NCI-H226 (cell line): ENCODE measurements around the gene NLRC5.
"Not testable (repeated sequence)": the region's sequence is repeated elsewhere in the genome, so short reads cannot be mapped to it uniquely, and the experiment has no call there.

Experiments
- DNase-seq: peaks from one replicate; pipeline ENCODE4 v3.0.0-alpha.2; 2015

The NLRC5 gene

GRCh38 chr16:57053206-57053605 lies 63.8 kb downstream of the NLRC5 start:
- DNase-seq = no peak

GRCh38 chr16:57054338-57054737 lies 65.0 kb downstream of the NLRC5 start:
- no peak for DNase-seq

GRCh38 chr16:57054771-57055170 lies 65.4 kb downstream of the NLRC5 start:
- no peak for DNase-seq

- no peak for DNase-seq
Observed at GRCh38 chr16:57055671-57056070, 66.3 kb downstream of the NLRC5 start.

- no peak for DNase-seq
Observed at GRCh38 chr16:57058291-57058861, 69.0 kb downstream of the NLRC5 start.

GRCh38 chr16:57060323-57061083 lies 71.1 kb downstream of the NLRC5 start:
- peak; percentile 65 for DNase-seq

GRCh38 chr16:57061084-57061905 lies 71.9 kb downstream of the NLRC5 start:
- DNase-seq = peak; percentile 89

GRCh38 chr16:57062329-57062728 lies 73.0 kb downstream of the NLRC5 start:
- no peak for DNase-seq

- DNase-seq = not testable (repeated sequence)
Observed at GRCh38 chr16:57063189-57063588, 73.8 kb downstream of the NLRC5 start.

GRCh38 chr16:57064995-57065394 lies 75.6 kb downstream of the NLRC5 start:
- no peak for DNase-seq

GRCh38 chr16:57066625-57067024 lies 77.3 kb downstream of the NLRC5 start:
- no peak for DNase-seq

GRCh38 chr16:57067347-57067746 lies 78.0 kb downstream of the NLRC5 start:
- no peak for DNase-seq

- no peak for DNase-seq
Observed at GRCh38 chr16:57069053-57069452, 79.7 kb downstream of the NLRC5 start.

- DNase-seq = no peak
Observed at GRCh38 chr16:57069635-57070370, 80.4 kb downstream of the NLRC5 start.

- no peak for DNase-seq
Observed at GRCh38 chr16:57070424-57070823, 81.1 kb downstream of the NLRC5 start.

- DNase-seq = not testable (repeated sequence)
Observed at GRCh38 chr16:57071081-57071732, 81.8 kb downstream of the NLRC5 start.

- peak; percentile 80 for DNase-seq
Observed at GRCh38 chr16:57071831-57072582, 82.7 kb downstream of the NLRC5 start.

GRCh38 chr16:57072616-57073275 lies 83.4 kb downstream of the NLRC5 start:
- DNase-seq = no peak

- no peak for DNase-seq
Observed at GRCh38 chr16:57077714-57078113, 88.4 kb downstream of the NLRC5 start.

- no peak for DNase-seq
Observed at GRCh38 chr16:57081744-57082143, 92.4 kb downstream of the NLRC5 start.

- no peak for DNase-seq
Observed at GRCh38 chr16:57082664-57083063, 93.3 kb downstream of the NLRC5 start.
